B cell (primary cell): ENCODE measurements around the gene FFAR4. TPM values are rescaled to one million over a fixed set of nuclear protein-coding genes. Genes with fewer than 3 reads are reported as not detected.

Source experiments
- ATAC-seq: fragments of 200-7000 bp; cut with Tn5 transposase; one replicate; pipeline ENCODE4 v1.10.0; 2021; ENCODE audit warnings: low read depth, mild to moderate bottlenecking, moderate number of reproducible peaks, moderate library complexity
- CTCF ChIA-PET: fragments of 350-600 bp; sonication (Branson Sonifier 250); formaldehyde crosslinking; loops from one replicate; lab custom pipeline; 2021; ENCODE audit warnings: antibody characterized with exemption, inconsistent platforms; lab: Charles Lee
- POLR2A ChIA-PET: fragments of 350-600 bp; sonication (Branson Sonifier 250); formaldehyde crosslinking; loops from one replicate; lab custom pipeline; 2021; ENCODE audit warnings: antibody characterized with exemption; lab: Charles Lee
- DNase-seq: peaks from one replicate; pipeline ENCODE4 v3.0.0; 2013
- H2AFZ ChIP-seq: 2 replicates; pipeline ENCODE4 v1.6.1; 2012; ENCODE audit warnings: mild to moderate bottlenecking, low read depth, low read length; ENCODE audit not compliant: insufficient read depth, poor library complexity, severe bottlenecking
- H3K27ac ChIP-seq, 2 donors: 1 replicate in 1 of 2; 2 replicates in 1 of 2; pipeline ENCODE4 v1.5.1; 2012 to 2013; ENCODE audit warnings: low read length in 2 of 2, mild to moderate bottlenecking in 2 of 2, moderate library complexity in 1 of 2
- H3K27me3 ChIP-seq, 4 experiments: fragments of 200-600 bp in 1 of 4; sonication (generic) in 1 of 4; replicated peaks in 1 of 4; 1 replicate in 2 of 4; 2 replicates in 2 of 4; pipeline versions ENCODE4 v1.6.1 to v1.7.0; 2013 to 2016; ENCODE audit warnings: low read length in 3 of 4, mild to moderate bottlenecking in 2 of 4, mixed read lengths in 1 of 4, moderate library complexity in 1 of 4; ENCODE audit not compliant: insufficient read depth in 4 of 4, control insufficient read depth in 3 of 4; ENCODE audit errors: control extremely low read depth in 1 of 4
- H3K36me3 ChIP-seq, 2 experiments: replicated peaks in 1 of 2; 1 replicate in 1 of 2; 2 replicates in 1 of 2; pipeline versions ENCODE4 v1.6.1 to v1.7.1; 2013; ENCODE audit warnings: low read length in 1 of 2; ENCODE audit not compliant: insufficient read depth in 2 of 2, control insufficient read depth in 1 of 2; ENCODE audit errors: control extremely low read depth in 1 of 2, extremely low read depth in 1 of 2
- H3K4me1 ChIP-seq, 2 donors: fragments of 200-600 bp in 1 of 2; sonication (generic) in 1 of 2; 1 replicate in 1 of 2; 2 replicates in 1 of 2; pipeline versions ENCODE4 v1.5.1 to v1.6.1; 2013 to 2017; ENCODE audit warnings: low read length in 2 of 2; ENCODE audit not compliant: control insufficient read depth in 2 of 2, insufficient read depth in 2 of 2
- H3K4me2 ChIP-seq: replicated peaks from 2 replicates; pipeline ENCODE3; 2012; ENCODE audit warnings: mild to moderate bottlenecking, low read depth, low read length; ENCODE audit not compliant: poor library complexity, severe bottlenecking
- H3K4me3 ChIP-seq, 5 experiments: fragments of 200-600 bp in 1 of 5; sonication (generic) in 1 of 5; 1 replicate in 3 of 5; 2 replicates in 2 of 5; pipeline versions ENCODE4 v1.5.1 to v1.7.0; 2011 to 2016; ENCODE audit warnings: low read length in 4 of 5, mild to moderate bottlenecking in 4 of 5, low read depth in 2 of 5, control low read depth in 1 of 5, moderate library complexity in 1 of 5; ENCODE audit not compliant: insufficient read depth in 1 of 5; ENCODE audit errors: control extremely low read depth in 1 of 5, extremely low read depth in 1 of 5
- H3K79me2 ChIP-seq: fragments of 200-600 bp; sonication (generic); one replicate; pipeline ENCODE4 v1.6.0; 2016; ENCODE audit warnings: low read length; ENCODE audit not compliant: control insufficient read depth, insufficient read depth
- H3K9ac ChIP-seq: fragments of 200-600 bp; sonication (generic); 2 replicates; pipeline ENCODE4 v1.6.1; 2017; ENCODE audit warnings: mild to moderate bottlenecking, low read length, moderate library complexity
- H3K9me3 ChIP-seq, 3 donors: one replicate each; pipeline versions ENCODE4 v1.6.1 to v1.7.1; 2013; ENCODE audit warnings: low read length in 2 of 3; ENCODE audit not compliant: control insufficient read depth in 2 of 3, insufficient read depth in 1 of 3; ENCODE audit errors: control extremely low read depth in 1 of 3
- H4K20me1 ChIP-seq: 2 replicates; pipeline ENCODE4 v1.6.0; 2012; ENCODE audit warnings: mild to moderate bottlenecking, low read length; ENCODE audit not compliant: insufficient read depth, control insufficient read depth, poor library complexity, severe bottlenecking
- H3K27ac Mint-ChIP-seq: one replicate; pipeline ENCODE4 v1.8.0; 2021; ENCODE audit warnings: mixed read lengths
- H3K27me3 Mint-ChIP-seq: one replicate; pipeline ENCODE4 v1.8.0; 2021; ENCODE audit warnings: mixed read lengths
- H3K4me1 Mint-ChIP-seq: one replicate; pipeline ENCODE4 v1.8.0; 2021; ENCODE audit warnings: mixed read lengths
- H3K4me3 Mint-ChIP-seq: one replicate; pipeline ENCODE4 v1.8.0; 2021; ENCODE audit warnings: mixed read lengths
- H3K9me3 Mint-ChIP-seq: one replicate; pipeline ENCODE4 v1.8.0; 2022; ENCODE audit warnings: mixed read lengths; ENCODE audit not compliant: insufficient read depth
- EZH2 ChIP-seq: IDR thresholded peaks from 2 replicates; pipeline ENCODE4 v1.6.1; 2012; ENCODE audit warnings: borderline replicate concordance, low read depth, mild to moderate bottlenecking, moderate library complexity, low read length; ENCODE audit not compliant: insufficient read depth, poor library complexity, severe bottlenecking
- WGBS: methylation state at CpG from one replicate; pipeline ENCODE4 v1.1.5; 2013; ENCODE audit warnings: missing lambda C conversion rate; ENCODE audit not compliant: insufficient coverage; 5-methylcytosine and 5-hydroxymethylcytosine counted together
- intact Hi-C: fragments of 100-400 bp; cut with micrococcal nuclease; formaldehyde crosslinking; loops from one replicate; pipeline ENCODE4 v1.10.0; 2022
- polyA plus RNA-seq: library from polyadenylated mRNA; depleted of rRNA; stranded (reverse); fragments of >200 nt; gene quantifications from 2 replicates; pipeline ENCODE4 v1.2.3, GENCODE V29; 2012
- total RNA-seq, 2 donors: library from RNA; stranded (reverse); fragments of 120-200 nt in 1 of 2; gene quantifications; 1 replicate in 1 of 2; 2 replicates in 1 of 2; pipeline versions ENCODE4 v1.2.3 to v1.2.4, GENCODE V29; 2013 to 2022
- TF ChIP-seq, protein P1 (sequence below): fragments of 200-600 bp; IDR thresholded peaks from one replicate; pipeline ENCODE4 v1.8.0; 2022; ENCODE audit warnings: antibody characterized with exemption, mild to moderate bottlenecking

Gene FFAR4
- total and polyA plus RNA-seq, 2 donors (not counting 1 experiment from before 2014, with no cell fraction given), result not detected

DNA sequence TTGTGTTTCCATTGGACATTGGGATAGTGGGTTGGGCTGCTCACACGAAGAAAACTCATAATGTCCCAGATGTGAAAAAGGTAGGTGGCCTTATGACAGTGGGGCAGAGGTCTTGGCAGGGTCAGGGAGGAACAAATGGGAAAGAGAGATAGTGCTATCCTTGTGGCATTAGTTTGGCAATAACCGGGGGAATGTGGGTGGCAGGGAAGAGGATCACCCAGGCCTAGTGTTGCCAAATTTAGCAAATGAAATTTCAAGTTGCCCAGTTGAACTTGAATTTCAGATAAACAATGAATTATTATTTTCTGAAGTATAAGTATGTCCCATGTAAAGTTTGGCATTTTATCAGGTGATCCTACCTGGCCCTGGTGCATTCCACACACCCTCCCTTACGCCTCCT, 46.7 kb downstream of the FFAR4 start:
- Histone ChIP-seq H3K27ac (no peak overlapping the region), H3K36me3 (no peaks in the 10 kb centered on the region), H3K27me3 (no peaks in the 10 kb centered on the region), H3K4me1 (peaks cover 8 to 11% of the 10 kb centered on the region in 2 donors), H4K20me1 (no peaks in the 10 kb centered on the region), H3K4me3 (no peak overlapping the region), H2AFZ (no peak overlapping the region), H3K79me2 (no peaks in the 10 kb centered on the region), H3K9me3 (peaks cover 0 to under 1% (median 0%) of the 10 kb centered on the region in 3 donors), H3K9ac (no peak overlapping the region), H3K4me2 (no peak overlapping the region)
- ATAC-seq (no peak), DNase-seq (no peak)
- Mint-ChIP-seq H3K4me1 (peaks cover 13% of the 10 kb centered on the region), H3K4me3 (no peak overlapping the region), H3K9me3 (no peaks in the 10 kb centered on the region), H3K27me3 (peaks cover 17% of the 10 kb centered on the region), H3K27ac (no peak overlapping the region)
- WGBS, result 87% methylated on average over 3 of the region's 3 CpGs
- ChIA-PET CTCF (no interaction called here), POLR2A (no interaction called here)
- TF ChIP-seq EZH2, result no peak
- TF ChIP-seq, protein P1, sequence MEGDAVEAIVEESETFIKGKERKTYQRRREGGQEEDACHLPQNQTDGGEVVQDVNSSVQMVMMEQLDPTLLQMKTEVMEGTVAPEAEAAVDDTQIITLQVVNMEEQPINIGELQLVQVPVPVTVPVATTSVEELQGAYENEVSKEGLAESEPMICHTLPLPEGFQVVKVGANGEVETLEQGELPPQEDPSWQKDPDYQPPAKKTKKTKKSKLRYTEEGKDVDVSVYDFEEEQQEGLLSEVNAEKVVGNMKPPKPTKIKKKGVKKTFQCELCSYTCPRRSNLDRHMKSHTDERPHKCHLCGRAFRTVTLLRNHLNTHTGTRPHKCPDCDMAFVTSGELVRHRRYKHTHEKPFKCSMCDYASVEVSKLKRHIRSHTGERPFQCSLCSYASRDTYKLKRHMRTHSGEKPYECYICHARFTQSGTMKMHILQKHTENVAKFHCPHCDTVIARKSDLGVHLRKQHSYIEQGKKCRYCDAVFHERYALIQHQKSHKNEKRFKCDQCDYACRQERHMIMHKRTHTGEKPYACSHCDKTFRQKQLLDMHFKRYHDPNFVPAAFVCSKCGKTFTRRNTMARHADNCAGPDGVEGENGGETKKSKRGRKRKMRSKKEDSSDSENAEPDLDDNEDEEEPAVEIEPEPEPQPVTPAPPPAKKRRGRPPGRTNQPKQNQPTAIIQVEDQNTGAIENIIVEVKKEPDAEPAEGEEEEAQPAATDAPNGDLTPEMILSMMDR, result no peak
- intact Hi-C loops, result no loop called here

DNA sequence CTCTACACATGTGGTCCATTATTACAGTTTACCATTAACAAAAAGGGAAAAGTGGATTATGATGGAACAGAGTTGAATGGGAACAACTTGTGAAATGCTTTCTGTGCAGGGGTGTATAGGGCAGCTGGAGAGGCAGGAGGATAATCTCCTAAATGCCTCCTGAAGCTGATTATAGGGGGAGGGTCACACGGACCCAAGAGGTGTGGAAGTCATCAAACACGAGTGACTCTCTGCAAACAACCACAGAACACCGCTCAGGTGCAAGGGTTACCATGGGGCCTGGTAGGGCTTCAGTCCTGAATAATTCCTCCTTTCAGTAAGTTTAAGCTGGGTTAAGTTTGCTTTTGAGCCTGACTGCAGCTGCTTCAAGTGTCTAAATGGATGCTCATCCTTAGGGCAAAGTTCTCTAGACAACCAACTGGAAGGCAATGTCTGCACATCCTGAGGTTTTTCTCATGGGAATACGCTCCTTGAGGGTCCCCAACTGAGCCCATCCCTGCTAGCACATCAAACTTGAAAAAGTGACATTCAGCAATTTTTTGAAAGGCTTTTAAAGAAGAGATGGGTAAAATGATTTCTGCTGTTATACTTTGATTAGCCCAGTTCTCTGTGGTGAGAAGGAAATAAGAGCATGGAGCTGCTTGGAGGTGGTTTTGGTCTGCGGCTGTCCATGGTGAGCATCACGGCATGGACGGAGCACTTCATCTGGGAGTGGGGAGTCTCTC, 47.8 kb downstream of the FFAR4 start:
- Histone ChIP-seq H3K4me1 (peaks cover 8 to 11% of the 10 kb centered on the region in 2 donors), H3K27me3 (no peaks in the 10 kb centered on the region), H3K4me3 (no peak overlapping the region), H3K9ac (no peak overlapping the region), H2AFZ (no peak overlapping the region), H3K79me2 (no peaks in the 10 kb centered on the region), H3K9me3 (no peaks in the 10 kb centered on the region), H3K36me3 (no peaks in the 10 kb centered on the region), H3K4me2 (no peak overlapping the region), H3K27ac (no peak overlapping the region), H4K20me1 (no peaks in the 10 kb centered on the region)
- 100% methylated on average over 4 of the region's 7 CpGs for WGBS
- DNase-seq (no peak), ATAC-seq (no peak)
- H3K27me3 Mint-ChIP-seq, result peaks cover 10% of the 10 kb centered on the region
- intact Hi-C loops, result no loop called here
- CTCF ChIA-PET, result no interaction called here
- no peaks in the 10 kb centered on the region for H3K9me3 Mint-ChIP-seq
- H3K27ac Mint-ChIP-seq, result no peak overlapping the region
- peaks cover 13% of the 10 kb centered on the region for H3K4me1 Mint-ChIP-seq
- TF ChIP-seq, protein P1, result no peak
- TF ChIP-seq EZH2, result no peak
- H3K4me3 Mint-ChIP-seq, result no peak overlapping the region
- POLR2A ChIA-PET, result no interaction called here
